Trophoblast cell (in vitro differentiated cells and primary cell): Measurements from ENCODE around the gene RBM26.

ENCODE experiments used
- DNase-seq, 2 donors: peaks; one replicate each; pipeline ENCODE4 v3.0.0-alpha.2; 2016
- H2AFZ ChIP-seq: 2 replicates; pipeline ENCODE4 v1.6.1; 2013; ENCODE audit warnings: low read length, moderate library complexity, mild to moderate bottlenecking; ENCODE audit not compliant: insufficient read depth, poor library complexity
- H2AK5ac ChIP-seq: 2 replicates; pipeline ENCODE4 v1.6.1; 2013; ENCODE audit warnings: mild to moderate bottlenecking, low read length
- H2BK120ac ChIP-seq: 2 replicates; pipeline ENCODE4 v1.6.1; 2013; ENCODE audit warnings: low read length, mild to moderate bottlenecking, moderate library complexity; ENCODE audit not compliant: insufficient read depth, poor library complexity
- H2BK12ac ChIP-seq: 2 replicates; pipeline ENCODE4 v1.6.1; 2013; ENCODE audit warnings: mild to moderate bottlenecking, low read length, moderate library complexity
- H2BK5ac ChIP-seq: 2 replicates; pipeline ENCODE4 v1.6.1; 2013; ENCODE audit warnings: low read length, low read depth, moderate library complexity, mild to moderate bottlenecking; ENCODE audit not compliant: poor library complexity
- H3K14ac ChIP-seq: 2 replicates; pipeline ENCODE4 v1.6.1; 2013; ENCODE audit warnings: mild to moderate bottlenecking, low read length
- H3K18ac ChIP-seq: 2 replicates; pipeline ENCODE4 v1.6.1; 2013; ENCODE audit warnings: mild to moderate bottlenecking, low read length
- H3K23ac ChIP-seq: 2 replicates; pipeline ENCODE4 v1.6.1; 2013; ENCODE audit warnings: low read length
- H3K27ac ChIP-seq: 2 replicates; pipeline ENCODE4 v1.5.1; 2013; ENCODE audit warnings: low read depth, mild to moderate bottlenecking, inconsistent platforms, low read length, moderate library complexity
- H3K27me3 ChIP-seq: 2 replicates; pipeline ENCODE4 v1.6.1; 2013; ENCODE audit warnings: inconsistent platforms, mild to moderate bottlenecking, low read length, moderate library complexity; ENCODE audit not compliant: insufficient read depth
- H3K36me3 ChIP-seq, 2 experiments: 1 replicate in 1 of 2; 2 replicates in 1 of 2; pipeline ENCODE4 v1.6.1; 2013; ENCODE audit warnings: low read length in 2 of 2, mild to moderate bottlenecking in 2 of 2, moderate library complexity in 1 of 2; ENCODE audit not compliant: insufficient read depth in 2 of 2, control insufficient read depth in 1 of 2
- H3K4ac ChIP-seq: 2 replicates; pipeline ENCODE4 v1.6.1; 2013; ENCODE audit warnings: low read depth, mild to moderate bottlenecking, low read length, moderate library complexity
- H3K4me1 ChIP-seq, 2 experiments: 1 replicate in 1 of 2; 2 replicates in 1 of 2; pipeline ENCODE4 v1.6.1; 2013; ENCODE audit warnings: low read length in 2 of 2, mild to moderate bottlenecking in 2 of 2, moderate library complexity in 1 of 2; ENCODE audit not compliant: insufficient read depth in 2 of 2, control insufficient read depth in 1 of 2
- H3K4me2 ChIP-seq: 2 replicates; pipeline ENCODE4 v1.6.1; 2013; ENCODE audit warnings: inconsistent platforms, mild to moderate bottlenecking, low read length, moderate library complexity
- H3K4me3 ChIP-seq: 2 replicates; pipeline ENCODE4 v1.5.1; 2013; ENCODE audit warnings: mild to moderate bottlenecking, low read depth, low read length, inconsistent platforms
- H3K79me1 ChIP-seq: one replicate; pipeline ENCODE4 v1.6.1; 2013; ENCODE audit warnings: low read length
- H3K79me2 ChIP-seq: 2 replicates; pipeline ENCODE4 v1.6.1; 2013; ENCODE audit warnings: low read length, mild to moderate bottlenecking; ENCODE audit not compliant: control insufficient read depth, insufficient read depth, poor library complexity
- H3K9ac ChIP-seq: 2 replicates; pipeline ENCODE4 v1.6.1; 2013; ENCODE audit warnings: mild to moderate bottlenecking, low read length
- H3K9me3 ChIP-seq: 2 replicates; pipeline ENCODE4 v1.6.1; 2013; ENCODE audit warnings: low read depth, mild to moderate bottlenecking, control low read depth, inconsistent platforms, low read length; ENCODE audit not compliant: insufficient read depth
- H4K12ac ChIP-seq: 2 replicates; pipeline ENCODE4 v1.6.1; 2013; ENCODE audit warnings: low read depth, mild to moderate bottlenecking, low read length, moderate library complexity
- H4K8ac ChIP-seq: 2 replicates; pipeline ENCODE4 v1.6.1; 2013; ENCODE audit warnings: low read depth, mild to moderate bottlenecking, low read length, moderate library complexity
- H4K91ac ChIP-seq: one replicate; pipeline ENCODE4 v1.6.1; 2013; ENCODE audit warnings: low read depth, mild to moderate bottlenecking, low read length, moderate library complexity
- WGBS: extraction: QIAGEN DNeasy Blood & Tissue Kit; methylation state at CpG from one replicate; pipeline ENCODE4 v1.1.7; 2013; ENCODE audit warnings: missing lambda C conversion rate; ENCODE audit not compliant: insufficient read length, insufficient coverage; ENCODE audit errors: extremely low coverage; 5-methylcytosine and 5-hydroxymethylcytosine counted together

Gene RBM26

DNA sequence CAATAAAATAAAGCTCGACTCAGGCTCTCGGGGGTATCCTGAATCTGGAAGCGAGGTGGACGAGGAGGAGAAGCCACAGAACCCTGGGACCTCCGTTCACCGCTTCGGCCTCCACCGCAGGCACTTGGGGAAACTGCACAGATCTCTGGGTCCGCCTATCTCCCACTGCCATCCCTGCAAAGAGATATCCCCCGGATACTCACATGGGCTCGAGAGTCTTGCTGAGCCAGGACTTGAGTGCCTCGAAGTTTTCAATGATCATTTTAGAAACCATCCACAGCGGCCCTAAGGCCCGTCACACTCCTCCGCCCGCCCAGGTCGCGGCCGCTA is 589 bp downstream of the RBM26 start:
- Histone ChIP-seq H2BK12ac (no peak overlapping the region), H3K4me1 (peaks cover 4 to 5% of the 10 kb centered on the region in 2 experiments), H3K9ac (peak overlapping the region; percentile 96), H3K18ac (peak overlapping the region; percentile 82), H3K79me1 (peaks cover 11% of the 10 kb centered on the region), H3K4ac (peak overlapping the region; percentile 99), H3K23ac (no peak overlapping the region), H3K9me3 (no peaks in the 10 kb centered on the region), H3K27me3 (no peaks in the 10 kb centered on the region), H3K4me3 (peak overlapping the region; percentile 93), H3K4me2 (peak overlapping the region; percentile 99), H4K91ac (peak overlapping the region; percentile 93), H2BK120ac (peak overlapping the region; percentile 28), H2AK5ac (no peak overlapping the region), H3K79me2 (peaks cover 10% of the 10 kb centered on the region), H2AFZ (peak overlapping the region; percentile 86), H2BK5ac (peak overlapping the region; percentile 39), H4K8ac (peak overlapping the region; percentile 92), H3K27ac (peak overlapping the region; percentile 89), H3K36me3 (no peaks in the 10 kb centered on the region), H3K14ac (peak overlapping the region; percentile 89), H4K12ac (peak overlapping the region; percentile 68)
- DNase-seq: no peak
- no CpG with 5 or more reads among the region's 19 CpGs for WGBS

DNA sequence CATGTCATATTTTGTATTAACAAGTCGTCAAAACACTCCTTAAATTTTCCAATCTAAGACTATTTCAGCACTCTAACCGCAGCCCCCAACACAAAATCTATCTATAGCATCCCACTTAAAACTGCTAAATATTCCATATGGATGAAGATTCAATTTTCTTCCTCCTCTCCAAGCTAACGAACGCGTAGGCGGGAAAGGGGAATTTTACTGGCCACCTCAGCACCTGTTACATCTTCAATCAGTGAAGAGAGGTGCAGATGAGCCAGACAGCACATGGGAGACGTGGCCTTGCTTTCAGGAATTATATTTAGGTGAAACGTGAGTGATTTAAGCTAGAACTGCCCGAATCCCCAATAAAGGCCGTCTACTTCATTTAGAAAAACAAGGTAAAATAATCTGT is 1.1 kb downstream of the RBM26 start:
- H3K27me3 ChIP-seq: no peaks in the 10 kb centered on the region
- H3K4me3 ChIP-seq: peak overlapping the region; percentile 93
- H4K91ac ChIP-seq: no peak overlapping the region
- H3K14ac ChIP-seq: no peak overlapping the region
- no peak overlapping the region for H2BK120ac ChIP-seq
- H3K4me1 ChIP-seq: peaks cover 4 to 5% of the 10 kb centered on the region in 2 experiments
- no peak overlapping the region for H3K27ac ChIP-seq
- H2AFZ ChIP-seq: no peak overlapping the region
- no peaks in the 10 kb centered on the region for H3K9me3 ChIP-seq
- H3K79me1 ChIP-seq: peaks cover 11% of the 10 kb centered on the region
- peak overlapping the region; percentile 99 for H3K4me2 ChIP-seq
- peaks cover 10% of the 10 kb centered on the region for H3K79me2 ChIP-seq
- H3K4ac ChIP-seq: peak overlapping the region; percentile 99
- no peak overlapping the region for H2BK5ac ChIP-seq
- DNase-seq: no peak
- no peak overlapping the region for H4K8ac ChIP-seq
- WGBS: no CpG with 5 or more reads among the region's 10 CpGs
- no peak overlapping the region for H3K23ac ChIP-seq
- H3K9ac ChIP-seq: peak overlapping the region; percentile 93
- no peak overlapping the region for H2BK12ac ChIP-seq
- H3K18ac ChIP-seq: no peak overlapping the region
- no peaks in the 10 kb centered on the region for H3K36me3 ChIP-seq
- no peak overlapping the region for H2AK5ac ChIP-seq
- H4K12ac ChIP-seq: peak overlapping the region; percentile 36

DNA sequence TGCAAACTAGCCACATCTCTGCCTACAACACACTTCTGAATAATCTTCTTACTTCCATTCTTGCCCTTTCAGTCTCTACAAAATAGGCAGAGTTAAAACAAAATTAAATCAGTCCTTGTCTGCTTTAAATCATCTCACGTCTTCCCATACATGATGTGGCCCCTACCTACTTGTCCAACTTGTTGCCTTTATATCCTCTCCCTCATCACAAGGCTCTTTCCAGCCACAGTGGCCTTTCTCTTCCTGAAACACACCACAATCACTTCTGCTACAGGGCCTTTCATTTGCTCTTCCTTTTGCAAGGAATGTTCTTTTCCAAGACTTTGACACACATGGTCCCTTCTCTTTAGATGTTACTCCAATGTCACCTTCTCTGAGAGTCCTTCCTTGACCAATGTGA is 1.7 kb downstream of the RBM26 start:
- H3K4ac ChIP-seq: peak overlapping the region; percentile 46

DNA sequence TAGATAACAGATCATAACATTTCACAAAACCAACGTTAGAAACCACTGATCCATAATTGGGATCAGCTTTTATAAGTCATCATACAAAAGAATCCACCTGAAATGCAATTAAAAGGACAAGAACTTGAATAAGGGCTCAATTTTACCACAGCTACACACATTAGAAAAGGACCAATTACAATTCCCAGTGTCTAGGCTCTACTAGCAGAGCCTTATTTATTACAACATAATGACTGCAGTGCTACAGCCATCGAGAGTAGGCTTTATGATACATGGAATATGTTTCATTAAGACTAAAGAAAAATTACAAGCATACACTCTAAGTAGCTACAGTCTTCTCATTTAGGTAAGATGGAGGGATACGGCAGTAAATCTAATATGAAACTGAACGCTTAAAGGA is 2.9 kb downstream of the RBM26 start:
- DNase-seq: no peak
- Histone ChIP-seq H2AK5ac (no peak overlapping the region), H4K8ac (no peak overlapping the region), H3K4ac (no peak overlapping the region), H3K79me2 (peaks cover 10% of the 10 kb centered on the region), H2BK12ac (no peak overlapping the region), H3K23ac (no peak overlapping the region), H3K79me1 (peaks cover 11% of the 10 kb centered on the region), H2AFZ (no peak overlapping the region), H3K4me1 (peaks cover 3 to 4% of the 10 kb centered on the region in 2 experiments), H3K4me3 (no peak overlapping the region), H4K91ac (no peak overlapping the region), H3K4me2 (no peak overlapping the region), H2BK5ac (no peak overlapping the region), H4K12ac (no peak overlapping the region), H3K9ac (no peak overlapping the region), H3K27ac (no peak overlapping the region), H2BK120ac (no peak overlapping the region), H3K18ac (no peak overlapping the region), H3K27me3 (no peaks in the 10 kb centered on the region), H3K36me3 (no peaks in the 10 kb centered on the region), H3K14ac (no peak overlapping the region), H3K9me3 (no peaks in the 10 kb centered on the region)
- WGBS: no CpG with 5 or more reads among the region's 4 CpGs

More for the DNA sequence above, 1.7 kb downstream of the RBM26 start:
- Histone ChIP-seq H3K79me2 (peaks cover 10% of the 10 kb centered on the region), H3K36me3 (no peaks in the 10 kb centered on the region), H4K8ac (no peak overlapping the region), H3K23ac (no peak overlapping the region), H2BK120ac (no peak overlapping the region), H2BK5ac (no peak overlapping the region), H3K14ac (no peak overlapping the region), H3K27me3 (no peaks in the 10 kb centered on the region), H2AFZ (no peak overlapping the region), H3K4me2 (peak overlapping the region; percentile 60), H3K9me3 (no peaks in the 10 kb centered on the region), H3K4me3 (no peak overlapping the region), H3K4me1 (peaks cover 4 to 5% of the 10 kb centered on the region in 2 experiments), H2BK12ac (no peak overlapping the region), H3K18ac (no peak overlapping the region), H2AK5ac (no peak overlapping the region), H3K9ac (no peak overlapping the region), H4K12ac (no peak overlapping the region), H3K27ac (no peak overlapping the region), H4K91ac (no peak overlapping the region), H3K79me1 (peaks cover 11% of the 10 kb centered on the region)
- no peak for DNase-seq
- WGBS: no CpG with 5 or more reads among the region's 1 CpG
